HL-60 (cell line): ENCODE data around the gene STEAP1B.

Experiments used
- CTCF ChIP-seq: IDR thresholded peaks from one replicate; pipeline ENCODE4 v1.5.1; 2011; ENCODE audit warnings: low read length, control low read depth, inconsistent platforms; ENCODE audit not compliant: insufficient read depth
- REST ChIP-seq: IDR thresholded peaks from 2 replicates; pipeline ENCODE4 v1.6.1; 2012; ENCODE audit warnings: low read depth; ENCODE audit not compliant: insufficient replicate concordance

GRCh38 chr7:22420973-22421635 is 78.9 kb downstream of the STEAP1B start:
- TF ChIP-seq CTCF (no peak), REST (no peak)
